ENCODE data around the gene COPB2.

The COPB2 gene

DNA sequence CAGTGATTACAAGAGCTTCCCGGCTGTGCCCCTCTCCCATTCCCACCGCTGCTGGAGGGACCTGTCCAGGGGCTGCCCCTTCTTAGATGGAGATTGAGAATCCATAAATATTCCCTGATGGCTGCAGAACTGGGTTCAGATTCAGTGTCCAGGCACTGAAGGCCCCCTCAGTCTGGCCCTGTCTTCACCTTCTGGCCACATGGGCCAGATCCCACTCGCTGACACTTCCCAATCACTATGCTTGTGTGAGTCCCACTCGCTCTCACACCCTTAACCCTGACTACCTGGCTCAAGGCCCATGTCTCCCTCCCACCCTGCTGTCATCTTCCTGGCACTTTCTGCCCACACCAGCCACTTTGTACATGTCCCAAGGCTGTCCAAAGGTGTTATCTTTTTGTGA is 61.1 kb downstream of the COPB2 start:
- CTCF ChIA-PET, result interaction anchor here (0.6 to 3.8 kb wide), 6 partner anchors 25 to 532 kb away, joined by 3 to 35 read pairs (median 4); no protein-coding TSS in a partner anchor
- H3K4me1 ChIP-seq (ENCODE audit: control insufficient read depth, insufficient read depth, low read length), result no peaks in the 10 kb centered on the region
- POLR2A ChIA-PET, result no interaction called here
- H3K36me3 ChIP-seq (ENCODE audit: control insufficient read depth in 2 of 2, insufficient read depth in 1 of 2, low read length in 2 of 2), result no peaks in the 10 kb centered on the region
- TF ChIP-seq KLF7 (tag by site-specific recombination; IDR thresholded peaks at IDR 0.05; ENCODE audit: borderline replicate concordance), result no peak
- TF ChIP-seq YY1 (tag by site-specific recombination; IDR thresholded peaks at IDR 0.05), result no peak
- no peak for TF ChIP-seq ZNF341 (tag by site-specific recombination; IDR thresholded peaks at IDR 0.05; ENCODE audit: low read depth)
- TF ChIP-seq ZNF785 (tag by site-specific recombination; IDR thresholded peaks at IDR 0.05), result no peak
- TF ChIP-seq ZNF660 (tag by site-specific recombination; IDR thresholded peaks at IDR 0.05), result no peak
- TF ChIP-seq SCRT2 (tag by site-specific recombination; IDR thresholded peaks at IDR 0.05), result no peak
- no peak for TF ChIP-seq ZNF621 (tag by site-specific recombination; IDR thresholded peaks at IDR 0.05)
- TF ChIP-seq ZNF37A (tag by site-specific recombination; IDR thresholded peaks at IDR 0.05), result no peak
- TF ChIP-seq, protein P1, sequence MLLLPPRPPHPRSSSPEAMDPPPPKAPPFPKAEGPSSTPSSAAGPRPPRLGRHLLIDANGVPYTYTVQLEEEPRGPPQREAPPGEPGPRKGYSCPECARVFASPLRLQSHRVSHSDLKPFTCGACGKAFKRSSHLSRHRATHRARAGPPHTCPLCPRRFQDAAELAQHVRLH (tag by site-specific recombination; IDR thresholded peaks at IDR 0.05), result no peak
- TF ChIP-seq SCRT1 (tag by site-specific recombination; IDR thresholded peaks at IDR 0.05; ENCODE audit: borderline replicate concordance), result no peak
- TF ChIP-seq, protein P2, sequence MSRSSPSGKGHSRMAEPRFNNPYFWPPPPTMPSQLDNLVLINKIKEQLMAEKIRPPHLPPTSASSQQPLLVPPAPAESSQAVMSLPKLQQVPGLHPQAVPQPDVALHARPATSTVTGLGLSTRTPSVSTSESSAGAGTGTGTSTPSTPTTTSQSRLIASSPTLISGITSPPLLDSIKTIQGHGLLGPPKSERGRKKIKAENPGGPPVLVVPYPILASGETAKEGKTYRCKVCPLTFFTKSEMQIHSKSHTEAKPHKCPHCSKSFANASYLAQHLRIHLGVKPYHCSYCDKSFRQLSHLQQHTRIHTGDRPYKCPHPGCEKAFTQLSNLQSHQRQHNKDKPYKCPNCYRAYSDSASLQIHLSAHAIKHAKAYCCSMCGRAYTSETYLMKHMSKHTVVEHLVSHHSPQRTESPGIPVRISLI (tag by site-specific recombination; IDR thresholded peaks at IDR 0.05), result no peak
- no peak for TF ChIP-seq ZNF302 (tag by site-specific recombination; IDR thresholded peaks at IDR 0.05; ENCODE audit: low read depth)
- no peak for TF ChIP-seq ZNF23 (tag by site-specific recombination; IDR thresholded peaks at IDR 0.05; ENCODE audit: borderline replicate concordance)
- H3K4me3 ChIP-seq (ENCODE audit: low read depth, low read length), result no peak overlapping the region
- H3K9me3 ChIP-seq (ENCODE audit: control insufficient read depth, insufficient read depth, low read depth, low read length), result no peaks in the 10 kb centered on the region
- H3K27ac ChIP-seq (ENCODE audit: extremely low read depth, low read depth, low read length), result no peak overlapping the region

DNA sequence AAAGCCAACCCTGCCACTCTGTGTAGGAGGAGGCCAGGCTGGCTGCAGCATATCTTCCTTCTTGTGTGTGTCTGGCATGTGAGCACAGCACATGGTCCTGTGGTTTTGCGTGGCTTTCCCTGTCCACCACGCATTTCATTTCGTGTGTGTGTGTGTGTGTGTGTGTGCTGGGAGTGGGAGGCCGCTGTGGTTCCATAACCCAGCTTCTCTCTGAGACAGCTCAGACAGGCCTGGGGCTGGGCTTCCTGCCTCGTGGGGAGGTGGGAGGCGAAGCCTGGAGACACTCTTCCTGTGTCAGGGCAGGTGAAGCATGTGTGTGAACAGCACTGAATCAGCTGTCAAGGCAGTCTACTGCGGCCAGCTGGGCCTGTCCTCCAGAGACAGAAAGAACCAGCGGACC is 61.6 kb downstream of the COPB2 start:
- Histone ChIP-seq H3K4me3 (ENCODE audit: low read depth, low read length) (no peak overlapping the region), H3K27ac (ENCODE audit: extremely low read depth, low read depth, low read length) (no peak overlapping the region), H3K36me3 (ENCODE audit: control insufficient read depth in 2 of 2, insufficient read depth in 1 of 2, low read length in 2 of 2) (no peaks in the 10 kb centered on the region), H3K4me1 (ENCODE audit: control insufficient read depth, insufficient read depth, low read length) (no peaks in the 10 kb centered on the region), H3K9me3 (ENCODE audit: control insufficient read depth, insufficient read depth, low read depth, low read length) (no peaks in the 10 kb centered on the region)
- ChIA-PET POLR2A (no interaction called here), CTCF (interaction anchor here (0.6 to 3.8 kb wide), 3 partner anchors 25 to 531 kb away, joined by 3 to 35 read pairs (median 4); no protein-coding TSS in a partner anchor)
- no peak for TF ChIP-seq ZNF214 (tag by site-specific recombination; IDR thresholded peaks at IDR 0.05; ENCODE audit: borderline replicate concordance)
- TF ChIP-seq ZFP69B (tag by site-specific recombination; IDR thresholded peaks at IDR 0.05), result no peak
- TF ChIP-seq SP3 (tag by site-specific recombination; IDR thresholded peaks at IDR 0.05), result no peak
- no peak for TF ChIP-seq ZNF621 (tag by site-specific recombination; IDR thresholded peaks at IDR 0.05)
- no peak for TF ChIP-seq SETDB1 (IDR thresholded peaks at IDR 0.05; ENCODE audit: insufficient read length, low read length)
- TF ChIP-seq ZEB2 (tag by site-specific recombination; IDR thresholded peaks at IDR 0.05), result no peak
- no peak for TF ChIP-seq ZNF600 (tag by site-specific recombination; IDR thresholded peaks at IDR 0.05)
- no peak for TF ChIP-seq ZNF114 (tag by site-specific recombination; IDR thresholded peaks at IDR 0.05)
- no peak for TF ChIP-seq ZNF350 (tag by site-specific recombination; IDR thresholded peaks at IDR 0.05)
- TF ChIP-seq SALL2 (tag by site-specific recombination; IDR thresholded peaks at IDR 0.05; ENCODE audit: borderline replicate concordance), result no peak
- no peak for TF ChIP-seq ZNF169 (tag by site-specific recombination; IDR thresholded peaks at IDR 0.05)
- TF ChIP-seq, protein P3, sequence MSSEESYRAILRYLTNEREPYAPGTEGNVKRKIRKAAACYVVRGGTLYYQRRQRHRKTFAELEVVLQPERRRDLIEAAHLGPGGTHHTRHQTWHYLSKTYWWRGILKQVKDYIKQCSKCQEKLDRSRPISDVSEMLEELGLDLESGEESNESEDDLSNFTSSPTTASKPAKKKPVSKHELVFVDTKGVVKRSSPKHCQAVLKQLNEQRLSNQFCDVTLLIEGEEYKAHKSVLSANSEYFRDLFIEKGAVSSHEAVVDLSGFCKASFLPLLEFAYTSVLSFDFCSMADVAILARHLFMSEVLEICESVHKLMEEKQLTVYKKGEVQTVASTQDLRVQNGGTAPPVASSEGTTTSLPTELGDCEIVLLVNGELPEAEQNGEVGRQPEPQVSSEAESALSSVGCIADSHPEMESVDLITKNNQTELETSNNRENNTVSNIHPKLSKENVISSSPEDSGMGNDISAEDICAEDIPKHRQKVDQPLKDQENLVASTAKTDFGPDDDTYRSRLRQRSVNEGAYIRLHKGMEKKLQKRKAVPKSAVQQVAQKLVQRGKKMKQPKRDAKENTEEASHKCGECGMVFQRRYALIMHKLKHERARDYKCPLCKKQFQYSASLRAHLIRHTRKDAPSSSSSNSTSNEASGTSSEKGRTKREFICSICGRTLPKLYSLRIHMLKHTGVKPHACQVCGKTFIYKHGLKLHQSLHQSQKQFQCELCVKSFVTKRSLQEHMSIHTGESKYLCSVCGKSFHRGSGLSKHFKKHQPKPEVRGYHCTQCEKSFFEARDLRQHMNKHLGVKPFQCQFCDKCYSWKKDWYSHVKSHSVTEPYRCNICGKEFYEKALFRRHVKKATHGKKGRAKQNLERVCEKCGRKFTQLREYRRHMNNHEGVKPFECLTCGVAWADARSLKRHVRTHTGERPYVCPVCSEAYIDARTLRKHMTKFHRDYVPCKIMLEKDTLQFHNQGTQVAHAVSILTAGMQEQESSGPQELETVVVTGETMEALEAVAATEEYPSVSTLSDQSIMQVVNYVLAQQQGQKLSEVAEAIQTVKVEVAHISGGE (tag by site-specific recombination; conservative IDR thresholded peaks at IDR 0.05; ENCODE audit: low read depth), result no peak
- TF ChIP-seq, protein P4, sequence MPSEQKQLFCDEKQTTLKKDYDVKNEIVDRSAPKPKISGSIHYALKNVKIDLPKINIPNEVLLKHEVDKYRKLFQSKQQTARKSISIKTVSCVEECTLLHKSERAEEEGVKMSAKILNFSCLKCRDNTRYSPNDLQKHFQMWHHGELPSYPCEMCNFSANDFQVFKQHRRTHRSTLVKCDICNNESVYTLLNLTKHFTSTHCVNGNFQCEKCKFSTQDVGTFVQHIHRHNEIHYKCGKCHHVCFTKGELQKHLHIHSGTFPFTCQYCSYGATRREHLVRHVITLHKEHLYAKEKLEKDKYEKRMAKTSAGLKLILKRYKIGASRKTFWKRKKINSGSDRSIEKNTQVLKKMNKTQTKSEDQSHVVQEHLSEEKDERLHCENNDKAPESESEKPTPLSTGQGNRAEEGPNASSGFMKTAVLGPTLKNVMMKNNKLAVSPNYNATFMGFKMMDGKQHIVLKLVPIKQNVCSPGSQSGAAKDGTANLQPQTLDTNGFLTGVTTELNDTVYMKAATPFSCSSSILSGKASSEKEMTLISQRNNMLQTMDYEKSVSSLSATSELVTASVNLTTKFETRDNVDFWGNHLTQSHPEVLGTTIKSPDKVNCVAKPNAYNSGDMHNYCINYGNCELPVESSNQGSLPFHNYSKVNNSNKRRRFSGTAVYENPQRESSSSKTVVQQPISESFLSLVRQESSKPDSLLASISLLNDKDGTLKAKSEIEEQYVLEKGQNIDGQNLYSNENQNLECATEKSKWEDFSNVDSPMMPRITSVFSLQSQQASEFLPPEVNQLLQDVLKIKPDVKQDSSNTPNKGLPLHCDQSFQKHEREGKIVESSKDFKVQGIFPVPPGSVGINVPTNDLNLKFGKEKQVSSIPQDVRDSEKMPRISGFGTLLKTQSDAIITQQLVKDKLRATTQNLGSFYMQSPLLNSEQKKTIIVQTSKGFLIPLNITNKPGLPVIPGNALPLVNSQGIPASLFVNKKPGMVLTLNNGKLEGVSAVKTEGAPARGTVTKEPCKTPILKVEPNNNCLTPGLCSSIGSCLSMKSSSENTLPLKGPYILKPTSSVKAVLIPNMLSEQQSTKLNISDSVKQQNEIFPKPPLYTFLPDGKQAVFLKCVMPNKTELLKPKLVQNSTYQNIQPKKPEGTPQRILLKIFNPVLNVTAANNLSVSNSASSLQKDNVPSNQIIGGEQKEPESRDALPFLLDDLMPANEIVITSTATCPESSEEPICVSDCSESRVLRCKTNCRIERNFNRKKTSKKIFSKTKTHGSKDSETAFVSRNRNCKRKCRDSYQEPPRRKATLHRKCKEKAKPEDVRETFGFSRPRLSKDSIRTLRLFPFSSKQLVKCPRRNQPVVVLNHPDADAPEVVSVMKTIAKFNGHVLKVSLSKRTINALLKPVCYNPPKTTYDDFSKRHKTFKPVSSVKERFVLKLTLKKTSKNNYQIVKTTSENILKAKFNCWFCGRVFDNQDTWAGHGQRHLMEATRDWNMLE (tag by site-specific recombination; conservative IDR thresholded peaks at IDR 0.05; ENCODE audit: low read depth), result no peak
- TF ChIP-seq ZBTB21 (tag by site-specific recombination; IDR thresholded peaks at IDR 0.05), result no peak
- no peak for TF ChIP-seq ZFP41 (tag by site-specific recombination; IDR thresholded peaks at IDR 0.05; ENCODE audit: borderline replicate concordance)
- TF ChIP-seq ZNF596 (tag by site-specific recombination; IDR thresholded peaks at IDR 0.05), result no peak

Data from HEK293 (cell line).